Lower leg skin (tissue), 4 donors: Measurements from ENCODE around the gene KRTAP10-10. TPM values are rescaled to one million over a fixed set of nuclear protein-coding genes. Genes with fewer than 3 reads are reported as not detected.
A peak's percentile ranks its signal among the peaks of the same experiment; 100 is the strongest.
"Not testable (repeated sequence)": the region's sequence is repeated elsewhere in the genome, so short reads cannot be mapped to it uniquely, and the experiment has no call there.

Experiments used
- DNase-seq, 2 donors: peaks; one replicate each; pipeline ENCODE4 v3.0.0-alpha.2; 2019; ENCODE audit warnings: low spot score in 2 of 2
- H3K4me3 ChIP-seq: fragments of 200-600 bp; sonication (generic); 2 replicates; pipeline ENCODE4 v1.5.1; 2017; ENCODE audit warnings: mild to moderate bottlenecking, low read depth; ENCODE audit not compliant: poor library complexity, severe bottlenecking
- POLR2A ChIP-seq, 2 donors: fragments of 450-650 bp; IDR thresholded peaks; one replicate each; pipeline ENCODE4 v1.6.1; 2016 to 2017; ENCODE audit warnings: antibody characterized with exemption in 2 of 2, mild to moderate bottlenecking in 1 of 2, moderate library complexity in 1 of 2
- WGBS, 2 donors: methylation state at CpG; one replicate each; pipeline ENCODE4 v1.1.5; 2018; 5-methylcytosine and 5-hydroxymethylcytosine counted together
- intact Hi-C: fragments of 100-400 bp; cut with DNase I; formaldehyde crosslinking; loops from one replicate; pipeline ENCODE4 v1.15.0; 2023; ENCODE audit warnings: low total_unique reads
- total RNA-seq, 4 donors: library from RNA; depleted of rRNA; stranded (reverse); fragments of >200 nt; gene quantifications; one replicate each; pipeline ENCODE4 v1.1.0, GENCODE V29; 2016
- TF ChIP-seq, protein P1 (sequence below), 3 donors: fragments of 450-650 bp; IDR thresholded peaks; one replicate each; pipeline ENCODE4 v1.5.1; 2016; ENCODE audit warnings: antibody characterized with exemption in 3 of 3, mild to moderate bottlenecking in 3 of 3, moderate library complexity in 2 of 3

The KRTAP10-10 gene
- total RNA-seq, 4 donors from 2014 or later, result 5.3 TPM; not detected in 3

DNA sequence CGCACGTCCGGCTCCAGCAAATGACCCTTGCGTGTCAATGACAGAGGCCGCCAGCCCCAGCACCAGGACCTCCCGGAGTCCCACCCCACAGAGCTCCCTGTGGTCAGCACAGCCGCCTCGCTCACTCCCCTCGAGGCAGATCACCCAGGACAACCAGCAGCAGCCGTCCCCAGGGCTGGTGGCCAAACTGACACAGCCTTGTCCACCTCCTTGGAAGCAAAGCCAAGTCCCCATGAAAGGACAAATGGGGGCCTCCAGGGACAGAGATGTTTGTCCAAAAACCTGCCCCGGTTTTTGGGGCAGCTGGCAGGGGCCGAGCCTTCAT is 2.1 kb downstream of the KRTAP10-10 start:
- WGBS, 2 donors, result 81 to 90% methylated on average over 12 of the region's 12 CpGs
- intact Hi-C loops, result no loop called here
- H3K4me3 ChIP-seq, result no peak overlapping the region
- no peak for TF ChIP-seq POLR2A (IDR thresholded peaks at IDR 0.05)
- TF ChIP-seq, protein P1, sequence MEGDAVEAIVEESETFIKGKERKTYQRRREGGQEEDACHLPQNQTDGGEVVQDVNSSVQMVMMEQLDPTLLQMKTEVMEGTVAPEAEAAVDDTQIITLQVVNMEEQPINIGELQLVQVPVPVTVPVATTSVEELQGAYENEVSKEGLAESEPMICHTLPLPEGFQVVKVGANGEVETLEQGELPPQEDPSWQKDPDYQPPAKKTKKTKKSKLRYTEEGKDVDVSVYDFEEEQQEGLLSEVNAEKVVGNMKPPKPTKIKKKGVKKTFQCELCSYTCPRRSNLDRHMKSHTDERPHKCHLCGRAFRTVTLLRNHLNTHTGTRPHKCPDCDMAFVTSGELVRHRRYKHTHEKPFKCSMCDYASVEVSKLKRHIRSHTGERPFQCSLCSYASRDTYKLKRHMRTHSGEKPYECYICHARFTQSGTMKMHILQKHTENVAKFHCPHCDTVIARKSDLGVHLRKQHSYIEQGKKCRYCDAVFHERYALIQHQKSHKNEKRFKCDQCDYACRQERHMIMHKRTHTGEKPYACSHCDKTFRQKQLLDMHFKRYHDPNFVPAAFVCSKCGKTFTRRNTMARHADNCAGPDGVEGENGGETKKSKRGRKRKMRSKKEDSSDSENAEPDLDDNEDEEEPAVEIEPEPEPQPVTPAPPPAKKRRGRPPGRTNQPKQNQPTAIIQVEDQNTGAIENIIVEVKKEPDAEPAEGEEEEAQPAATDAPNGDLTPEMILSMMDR (IDR thresholded peaks at IDR 0.05), result no peak
- peak in 1 of 2 donors; percentile 9 for DNase-seq

DNA sequence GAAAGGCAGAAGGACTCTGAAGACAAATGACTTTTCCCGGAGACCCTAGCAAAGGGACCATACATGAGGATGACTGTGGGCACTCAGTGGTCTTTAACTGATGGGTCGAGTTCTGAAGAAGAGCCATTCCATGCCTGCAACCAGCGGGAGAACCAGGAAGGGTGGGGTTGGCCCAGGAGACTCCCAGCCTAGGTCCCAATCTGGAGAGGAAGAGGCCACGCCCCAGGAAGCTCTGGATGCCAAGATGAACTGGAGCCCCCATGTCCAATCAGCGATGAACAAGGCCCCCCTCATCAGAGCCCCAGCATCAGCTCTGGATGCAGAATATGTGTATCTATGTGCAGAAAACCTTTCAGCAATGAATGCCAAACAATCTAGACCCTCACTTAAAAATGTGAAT is 3.6 kb downstream of the KRTAP10-10 start:
- peak in 1 of 2 donors; percentile 2 for DNase-seq
- no peak overlapping the region for H3K4me3 ChIP-seq
- WGBS, 2 donors, result 90 to 92% methylated on average over 5 of the region's 5 CpGs
- TF ChIP-seq, protein P1 (IDR thresholded peaks at IDR 0.05), result no peak
- intact Hi-C loops, result no loop called here

DNA sequence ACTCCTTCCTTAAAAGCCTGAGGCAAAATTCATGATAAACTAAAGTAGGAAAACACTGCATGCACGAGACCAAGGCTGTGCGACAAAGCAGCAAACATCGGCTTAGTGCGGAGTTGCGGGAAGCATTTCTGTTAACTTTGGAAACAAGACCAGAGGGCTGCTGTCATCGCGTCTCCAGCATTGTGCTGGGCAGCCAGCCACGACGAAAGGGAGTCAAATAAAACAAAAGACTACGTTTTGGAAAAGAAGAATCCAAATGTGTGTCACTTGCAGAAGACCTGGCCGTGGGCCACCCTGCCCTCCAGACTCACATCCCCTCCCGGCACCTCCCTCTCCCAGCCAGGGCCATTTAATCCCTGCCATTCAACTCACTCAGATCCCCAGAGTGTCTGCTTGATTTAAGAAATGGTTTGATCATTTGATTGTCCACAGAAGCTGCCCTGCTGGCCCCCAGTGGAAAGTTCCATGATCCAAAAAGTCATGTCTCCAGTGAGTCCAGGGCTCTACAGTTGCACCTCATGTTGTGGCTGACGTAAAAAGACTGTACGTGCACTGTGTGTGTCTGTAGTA is 6.7 kb downstream of the KRTAP10-10 start:
- WGBS, 2 donors, result 76 to 79% methylated on average over 14 of the region's 14 CpGs
- DNase-seq, result peak in 1 of 2 donors; percentile 5
- no peak overlapping the region for H3K4me3 ChIP-seq
- intact Hi-C loops, result no loop called here
- no peak for TF ChIP-seq POLR2A (IDR thresholded peaks at IDR 0.05)
- TF ChIP-seq, protein P1 (IDR thresholded peaks at IDR 0.05), result no peak

DNA sequence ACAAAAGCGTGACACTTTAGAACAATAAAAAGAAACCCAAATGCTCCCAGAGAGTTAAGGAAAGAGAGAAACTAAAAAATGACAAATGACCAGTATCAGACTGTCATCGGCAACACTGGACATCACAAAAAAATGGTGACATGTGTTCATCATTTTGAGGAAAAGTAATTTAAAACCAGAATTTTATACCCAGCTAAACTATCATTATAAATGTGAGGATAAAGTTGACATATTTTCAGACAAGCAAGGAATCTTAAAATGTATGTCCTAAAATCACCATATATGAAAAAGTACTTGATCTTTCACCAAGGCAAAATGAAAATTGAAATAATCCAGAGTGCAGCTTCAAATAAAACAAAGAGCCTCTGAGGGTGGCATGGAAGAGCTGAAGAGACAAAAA is 7.7 kb downstream of the KRTAP10-10 start:
- no peak for DNase-seq
- no peak overlapping the region for H3K4me3 ChIP-seq
- no peak for TF ChIP-seq POLR2A (IDR thresholded peaks at IDR 0.05)
- TF ChIP-seq, protein P1 (IDR thresholded peaks at IDR 0.05), result no peak
- 50% methylated on average over 2 of the region's 2 CpGs for WGBS, 2 donors
- intact Hi-C loops, result no loop called here

DNA sequence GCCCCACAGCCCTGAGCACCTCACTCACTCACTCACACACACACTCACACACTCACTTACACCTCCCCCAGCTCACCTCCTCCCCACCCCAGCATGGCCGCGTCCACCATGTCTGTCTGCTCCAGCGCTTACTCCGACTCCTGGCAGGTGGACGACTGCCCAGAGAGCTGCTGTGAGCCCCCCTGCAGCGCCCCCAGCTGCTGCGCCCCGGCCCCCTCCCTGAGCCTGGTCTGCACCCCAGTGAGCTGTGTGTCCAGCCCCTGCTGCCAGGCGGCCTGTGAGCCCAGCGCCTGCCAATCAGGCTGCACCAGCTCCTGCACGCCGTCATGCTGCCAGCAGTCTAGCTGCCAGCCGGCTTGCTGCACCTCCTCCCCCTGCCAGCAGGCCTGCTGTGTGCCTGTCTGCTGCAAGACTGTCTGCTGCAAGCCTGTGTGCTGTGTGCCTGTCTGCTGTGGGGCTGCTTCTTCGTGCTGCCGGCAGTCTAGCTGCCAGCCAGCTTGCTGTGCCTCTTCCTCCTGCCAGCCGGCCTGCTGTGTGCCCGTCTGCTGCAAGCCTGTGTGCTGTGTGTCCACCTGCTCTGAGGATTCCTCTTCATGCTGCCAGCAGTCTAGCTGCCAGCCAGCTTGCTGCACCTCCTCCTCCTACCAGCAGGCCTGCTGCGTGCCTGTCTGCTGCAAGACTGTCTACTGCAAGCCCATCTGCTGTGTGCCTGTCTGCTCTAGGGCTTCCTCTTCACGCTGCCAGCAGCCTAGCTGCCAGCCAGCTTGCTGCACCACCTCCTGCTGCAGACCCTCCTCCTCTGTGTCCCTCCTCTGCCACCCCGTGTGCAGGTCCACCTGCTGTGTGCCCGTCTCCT is 9.4 kb downstream of the KRTAP10-10 start, which contains the start of gene KRTAP10-11:
Gene KRTAP10-11 (plus strand): TSS at position 49 of the 856 bp plus-strand sequence. CDS start 45 bp downstream, at position 94.
- 79 to 80% methylated on average over 18 to 21 of the region's 21 CpGs for WGBS, 2 donors
- intact Hi-C loops, DNase-seq: not testable (repeated sequence)

DNA sequence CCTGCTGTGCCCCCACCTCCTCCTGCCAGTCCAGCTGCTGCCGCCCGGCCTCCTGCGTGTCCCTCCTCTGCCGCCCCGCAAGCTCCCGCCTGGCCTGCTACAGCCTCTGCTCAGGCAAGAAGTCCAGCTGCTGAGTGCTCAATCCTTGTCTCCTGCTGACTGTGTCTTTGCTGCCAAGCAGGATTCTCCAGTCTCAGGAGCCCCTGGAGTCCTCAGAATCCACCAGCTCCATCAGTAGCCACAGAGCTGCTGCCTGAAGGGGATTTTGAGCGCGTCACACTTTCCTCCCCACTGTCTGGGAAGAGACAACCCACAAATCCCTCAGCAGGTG is 10.0 kb downstream of the KRTAP10-10 start:
- intact Hi-C loops, result no loop called here
- DNase-seq, result peak in 1 of 2 donors; percentile 9
- TF ChIP-seq POLR2A (IDR thresholded peaks at IDR 0.05), result no peak
- TF ChIP-seq, protein P1 (IDR thresholded peaks at IDR 0.05), result no peak
- WGBS, 2 donors, result 55 to 68% methylated on average over 8 of the region's 8 CpGs
- no peak overlapping the region for H3K4me3 ChIP-seq

More for the DNA sequence above, 9.4 kb downstream of the KRTAP10-10 start, which contains the start of gene KRTAP10-11:
- not testable (repeated sequence) for H3K4me3 ChIP-seq
